ENCODE measurements around the gene JAKMIP2.

DNA sequence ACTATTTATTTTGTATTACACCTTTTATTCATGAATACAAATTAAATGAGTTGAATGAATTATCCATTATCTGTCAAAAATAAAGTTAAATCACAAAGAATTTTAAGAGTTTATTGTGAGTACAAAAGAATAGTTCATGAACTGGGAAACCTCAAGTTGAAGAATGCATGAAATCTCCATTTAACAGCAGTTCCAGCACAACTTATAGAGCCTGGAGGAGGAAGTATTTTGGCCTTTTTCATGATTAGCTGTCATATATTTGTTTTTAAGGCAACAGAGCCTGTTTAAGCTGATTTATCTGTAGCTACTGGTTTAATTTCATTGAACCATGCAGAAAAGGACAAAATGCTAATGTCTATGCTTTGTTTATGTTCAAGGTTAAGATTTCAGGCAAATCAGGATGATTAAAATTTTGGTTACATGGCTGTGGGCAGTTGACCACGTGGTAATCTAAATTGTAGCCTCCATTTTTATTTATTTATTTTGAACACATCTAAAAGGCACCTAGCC lies 36.8 kb upstream of the JAKMIP2 start:
- TF ChIP-seq POLR2A (IDR thresholded peaks at IDR 0.05) = no peak
- TF ChIP-seq, protein P1, sequence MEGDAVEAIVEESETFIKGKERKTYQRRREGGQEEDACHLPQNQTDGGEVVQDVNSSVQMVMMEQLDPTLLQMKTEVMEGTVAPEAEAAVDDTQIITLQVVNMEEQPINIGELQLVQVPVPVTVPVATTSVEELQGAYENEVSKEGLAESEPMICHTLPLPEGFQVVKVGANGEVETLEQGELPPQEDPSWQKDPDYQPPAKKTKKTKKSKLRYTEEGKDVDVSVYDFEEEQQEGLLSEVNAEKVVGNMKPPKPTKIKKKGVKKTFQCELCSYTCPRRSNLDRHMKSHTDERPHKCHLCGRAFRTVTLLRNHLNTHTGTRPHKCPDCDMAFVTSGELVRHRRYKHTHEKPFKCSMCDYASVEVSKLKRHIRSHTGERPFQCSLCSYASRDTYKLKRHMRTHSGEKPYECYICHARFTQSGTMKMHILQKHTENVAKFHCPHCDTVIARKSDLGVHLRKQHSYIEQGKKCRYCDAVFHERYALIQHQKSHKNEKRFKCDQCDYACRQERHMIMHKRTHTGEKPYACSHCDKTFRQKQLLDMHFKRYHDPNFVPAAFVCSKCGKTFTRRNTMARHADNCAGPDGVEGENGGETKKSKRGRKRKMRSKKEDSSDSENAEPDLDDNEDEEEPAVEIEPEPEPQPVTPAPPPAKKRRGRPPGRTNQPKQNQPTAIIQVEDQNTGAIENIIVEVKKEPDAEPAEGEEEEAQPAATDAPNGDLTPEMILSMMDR (IDR thresholded peaks at IDR 0.05) = no peak

All from Peyer's patch (tissue), 4 donors.